Transverse colon (tissue), 4 donors: ENCODE results near the gene NMS. TPM values are rescaled to one million over a fixed set of nuclear protein-coding genes. Genes with fewer than 3 reads are reported as not detected.

Experiments used
- DNase-seq: peaks from one replicate; pipeline ENCODE4 v3.0.0-alpha.2; 2019
- H3K27ac ChIP-seq, 4 donors: fragments of 200-600 bp; sonication (generic); 2 replicates each; pipeline ENCODE4 v1.5.1; 2016 to 2018; ENCODE audit warnings: inconsistent platforms in 4 of 4
- H3K27me3 ChIP-seq: fragments of 200-600 bp; sonication (generic); 2 replicates; pipeline ENCODE4 v1.5.1; 2017; ENCODE audit warnings: inconsistent platforms
- H3K36me3 ChIP-seq, 4 donors: fragments of 200-600 bp; sonication (generic); 2 replicates each; pipeline ENCODE4 v1.5.1; 2017 to 2019; ENCODE audit warnings: inconsistent platforms in 4 of 4
- H3K4me1 ChIP-seq, 4 donors: fragments of 200-600 bp; sonication (generic); 2 replicates each; pipeline ENCODE4 v1.5.1; 2017 to 2020; ENCODE audit warnings: inconsistent platforms in 4 of 4
- H3K4me3 ChIP-seq, 4 donors: fragments of 200-600 bp; sonication (generic); 1 replicate in 1 of 4; 2 replicates in 3 of 4; pipeline versions ENCODE4 v1.5.1 to v1.6.1; 2017 to 2019; ENCODE audit warnings: inconsistent platforms in 4 of 4
- H3K9me3 ChIP-seq, 2 donors: fragments of 200-600 bp; sonication (generic); 2 replicates each; pipeline ENCODE4 v1.5.1; 2017 to 2019; ENCODE audit warnings: inconsistent platforms in 2 of 2
- CTCF ChIP-seq, 5 experiments: fragments of 200-600 bp in 3 of 5; fragments of 450-650 bp in 2 of 5; sonication (generic) in 3 of 5; IDR thresholded peaks; 1 replicate in 2 of 5; 2 replicates in 3 of 5; pipeline ENCODE4 v1.5.1; 2016 to 2017; ENCODE audit warnings: antibody characterized with exemption in 5 of 5, inconsistent platforms in 3 of 5, mild to moderate bottlenecking in 2 of 5, moderate library complexity in 1 of 5
- EP300 ChIP-seq: sonication (generic); formaldehyde crosslinking; IDR thresholded peaks from one replicate; pipeline ENCODE4 v1.6.1; 2017; ENCODE audit warnings: antibody characterized with exemption, low read depth
- POLR2A ChIP-seq: fragments of 450-650 bp; IDR thresholded peaks from one replicate; pipeline ENCODE4 v1.6.1; 2016; ENCODE audit warnings: antibody characterized with exemption, mild to moderate bottlenecking, moderate library complexity
- POLR2AphosphoS5 ChIP-seq, 3 donors: sonication (generic); formaldehyde crosslinking; IDR thresholded peaks; one replicate each; pipeline ENCODE4 v1.6.1; 2016; ENCODE audit warnings: antibody characterized with exemption in 3 of 3
- WGBS, 2 donors: methylation state at CpG; one replicate each; pipeline ENCODE4 v1.1.5; 2018; ENCODE audit warnings: low coverage in 1 of 2; 5-methylcytosine and 5-hydroxymethylcytosine counted together
- in situ Hi-C, 4 donors: fragments of 200-750 bp; cut with MboI; loops; one replicate each; pipeline versions ENCODE4 v1.15.0 to v1.15.1; 2017; ENCODE audit warnings: low sequenced_read_pairs in 3 of 4, low pct_ligation_motif_present in 1 of 4, low pct_unique_long_range_greater_than_20kb in 1 of 4
- intact Hi-C: fragments of 100-400 bp; cut with DNase I; formaldehyde crosslinking; loops from one replicate; pipeline ENCODE4 v1.15.1; 2023; ENCODE audit warnings: low total_unique reads
- total RNA-seq, 4 donors: library from RNA; depleted of rRNA; stranded (reverse); fragments of >200 nt; gene quantifications; one replicate each; pipeline ENCODE4 v1.1.0, GENCODE V29; 2016

Gene NMS
- total RNA-seq, 4 donors from 2014 or later, result not detected

- H3K4me3 ChIP-seq, result no peak overlapping the region
- TF ChIP-seq CTCF (IDR thresholded peaks at IDR 0.05) (peak in 4 of 5 experiments; percentile 33 to 43 (median 38)), POLR2A (no peak)
- in situ Hi-C loops, result no loop called here
- peak; percentile 71 for DNase-seq
- no peaks in the 10 kb centered on the region for H3K4me1 ChIP-seq
- peaks cover 0 to 4% of the 10 kb centered on the region in 2 donors for H3K9me3 ChIP-seq
- no peak overlapping the region for H3K27ac ChIP-seq
- H3K27me3 ChIP-seq, result no peaks in the 10 kb centered on the region
- WGBS, 2 donors, result 23 to 38% methylated on average over 3 to 11 of the region's 11 CpGs
- intact Hi-C loops, result loop anchor here (5.0 kb wide), 1 partner anchor 290 kb away; no protein-coding TSS in a partner anchor
- H3K36me3 ChIP-seq, result no peaks in the 10 kb centered on the region
Measured at GRCh38 chr2:100427627-100428258, 42.5 kb upstream of the NMS start.

GRCh38 chr2:100429726-100430125 is 40.6 kb upstream of the NMS start:
- in situ Hi-C loops, result no loop called here
- no peak overlapping the region for H3K4me3 ChIP-seq
- no peaks in the 10 kb centered on the region for H3K4me1 ChIP-seq
- 50 to 65% methylated on average over 1 of the region's 1 CpG for WGBS, 2 donors
- H3K27ac ChIP-seq, result no peak overlapping the region
- TF ChIP-seq POLR2AphosphoS5 (IDR thresholded peaks at IDR 0.05) (no peak), EP300 (no peak), POLR2A (no peak), CTCF (IDR thresholded peaks at IDR 0.05) (no peak)
- no peaks in the 10 kb centered on the region for H3K36me3 ChIP-seq
- no peaks in the 10 kb centered on the region for H3K27me3 ChIP-seq
- no peak for DNase-seq
- intact Hi-C loops, result loop anchor here (5.0 kb wide), 1 partner anchor 288 kb away; no protein-coding TSS in a partner anchor
- H3K9me3 ChIP-seq, result peaks cover 0 to 4% of the 10 kb centered on the region in 2 donors

GRCh38 chr2:100437751-100438150 is 32.5 kb upstream of the NMS start:
- no peak for TF ChIP-seq POLR2A
- no peak for TF ChIP-seq POLR2AphosphoS5 (IDR thresholded peaks at IDR 0.05)
- no peak for TF ChIP-seq CTCF (IDR thresholded peaks at IDR 0.05)
- no peak for TF ChIP-seq EP300
- 68 to 76% methylated on average over 8 of the region's 8 CpGs for WGBS, 2 donors
- Histone ChIP-seq H3K4me3 (no peak overlapping the region), H3K9me3 (no peaks in the 10 kb centered on the region), H3K36me3 (no peaks in the 10 kb centered on the region), H3K27me3 (no peaks in the 10 kb centered on the region), H3K4me1 (no peaks in the 10 kb centered on the region), H3K27ac (no peak overlapping the region)
- no peak for DNase-seq
- intact Hi-C loops, result no loop called here
- in situ Hi-C loops, result no loop called here

GRCh38 chr2:100446696-100447095 is 23.6 kb upstream of the NMS start:
- in situ Hi-C loops, result no loop called here
- Histone ChIP-seq H3K4me3 (no peak overlapping the region), H3K9me3 (no peaks in the 10 kb centered on the region), H3K27me3 (no peaks in the 10 kb centered on the region), H3K27ac (no peak overlapping the region), H3K4me1 (no peaks in the 10 kb centered on the region), H3K36me3 (no peaks in the 10 kb centered on the region)
- no peak for DNase-seq
- WGBS, 2 donors, result 78 to 79% methylated on average over 2 of the region's 2 CpGs
- intact Hi-C loops, result no loop called here
- TF ChIP-seq CTCF (IDR thresholded peaks at IDR 0.05) (no peak), POLR2A (no peak), POLR2AphosphoS5 (IDR thresholded peaks at IDR 0.05) (no peak), EP300 (no peak)
